Measurements from ENCODE around the gene HSD11B1. TPM values are rescaled to one million over a fixed set of nuclear protein-coding genes. Genes with fewer than 3 reads are reported as not detected.

The HSD11B1 gene
- total RNA-seq, 1 donor from 2014 or later, result 0.36 TPM

DNA sequence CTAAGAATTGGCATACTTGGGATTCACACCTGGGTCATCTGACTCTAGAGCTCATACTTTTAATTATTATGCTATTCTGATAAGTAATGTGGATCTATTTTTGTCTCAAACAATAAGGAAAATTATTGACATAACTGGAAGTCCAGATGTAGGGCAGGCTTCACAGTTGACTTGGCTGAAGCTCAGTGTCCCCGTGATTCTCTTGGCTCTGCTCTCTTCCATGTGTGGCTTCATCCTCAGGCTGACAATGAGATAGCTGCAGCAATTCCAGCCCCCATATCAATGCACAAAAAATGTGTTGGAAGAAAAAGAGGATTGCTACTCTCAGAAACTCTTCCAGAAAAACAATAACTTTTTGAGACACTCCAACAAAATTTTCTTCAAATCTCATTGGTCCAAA lies 23.8 kb downstream of the HSD11B1 start:
- ATAC-seq, result no peak

DNA sequence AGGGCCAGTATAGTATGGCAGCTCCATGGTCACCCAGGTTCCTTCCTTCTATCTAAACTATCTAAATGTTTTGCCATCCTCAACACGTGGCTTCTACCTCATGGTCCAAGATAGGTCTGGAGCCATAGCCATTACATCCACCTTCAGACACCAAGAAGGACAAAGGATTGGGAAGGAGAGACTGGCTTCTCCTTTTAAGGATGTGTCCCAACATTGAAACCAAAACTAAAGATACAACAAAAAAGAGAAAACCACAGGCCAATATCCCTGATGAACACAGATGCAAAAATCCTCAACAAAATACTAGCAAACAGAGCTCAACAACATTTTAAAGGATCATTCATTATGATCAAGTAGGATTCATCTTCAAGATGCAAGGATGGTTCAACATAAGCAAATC lies 24.8 kb downstream of the HSD11B1 start:
- no peak for ATAC-seq

- ATAC-seq, result no peak
Observed at GRCh38 chr1:209732725-209733124, 28.1 kb downstream of the HSD11B1 start.

- no peak for ATAC-seq
Observed at GRCh38 chr1:209733409-209734192, 29.0 kb downstream of the HSD11B1 start.

GRCh38 chr1:209736490-209737117 lies 32.0 kb downstream of the HSD11B1 start:
- no peak for ATAC-seq

GRCh38 chr1:209737118-209737505 lies 32.5 kb downstream of the HSD11B1 start:
- no peak for ATAC-seq

GRCh38 chr1:209738270-209738669 lies 33.6 kb downstream of the HSD11B1 start:
- ATAC-seq, result no peak

- ATAC-seq, result no peak
Observed at GRCh38 chr1:209741193-209741592, 36.5 kb downstream of the HSD11B1 start.

DNA sequence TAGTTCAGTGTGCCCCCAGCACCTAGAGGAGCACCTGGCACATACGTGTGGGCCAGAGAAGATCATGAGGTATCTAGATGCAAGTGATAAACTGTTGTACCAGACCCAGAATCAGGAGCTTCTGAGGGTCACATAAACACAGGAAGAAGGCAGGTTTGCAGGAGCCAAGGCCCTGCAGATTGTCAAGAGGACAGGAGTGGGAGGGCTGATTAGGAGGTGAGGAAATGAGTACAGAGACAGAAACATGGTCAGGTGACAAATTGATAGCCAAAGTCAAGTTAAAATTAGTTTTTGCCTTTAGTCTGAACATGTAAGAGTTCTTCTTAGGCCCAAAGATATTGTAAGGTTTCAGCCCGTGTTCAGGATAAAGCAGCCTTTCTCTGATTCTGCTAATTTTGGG lies 37.2 kb downstream of the HSD11B1 start:
- ATAC-seq, result no peak

GRCh38 chr1:209742409-209743144 lies 37.9 kb downstream of the HSD11B1 start:
- ATAC-seq, result no peak

DNA sequence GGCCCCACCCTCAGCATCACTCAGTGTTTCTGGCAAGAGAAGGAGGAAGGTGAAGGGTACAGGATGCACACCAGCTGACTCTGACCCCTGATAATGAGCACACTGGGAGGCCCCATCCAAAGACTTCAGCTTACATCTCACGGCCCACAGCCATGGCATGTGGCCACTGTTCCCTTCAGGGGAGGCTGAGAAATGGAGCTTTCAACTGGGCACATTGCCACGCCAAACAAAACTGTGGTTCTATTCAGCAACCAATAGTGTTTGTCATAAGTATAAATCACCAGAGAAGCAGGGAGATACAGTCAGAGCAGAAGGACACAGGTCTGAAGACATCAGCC lies 38.5 kb downstream of the HSD11B1 start:
- ATAC-seq, result no peak

GRCh38 chr1:209746451-209747165 lies 42.0 kb downstream of the HSD11B1 start:
- peak; percentile 6 for ATAC-seq

- peak; percentile 100 for ATAC-seq
Observed at GRCh38 chr1:209747580-209748262, 43.1 kb downstream of the HSD11B1 start.

DNA sequence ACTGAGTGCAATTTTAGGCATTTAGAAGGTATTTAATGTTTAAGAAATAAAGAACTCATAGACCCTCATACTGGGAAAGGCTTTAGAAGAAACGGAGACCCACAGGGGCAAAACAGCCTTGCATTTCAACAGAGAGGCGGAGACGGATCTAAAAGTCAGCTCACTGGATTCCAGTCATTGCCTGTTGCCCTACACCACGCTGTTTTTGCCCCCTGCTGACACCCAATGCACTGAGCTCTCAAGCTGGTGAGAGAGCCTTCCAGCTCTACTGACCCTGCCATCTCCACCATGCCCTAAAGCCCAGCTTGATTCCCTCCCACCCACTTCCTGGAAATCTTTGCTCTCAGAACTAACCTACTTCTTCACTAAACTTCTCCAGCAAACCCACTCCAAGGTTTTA lies 44.0 kb downstream of the HSD11B1 start:
- ATAC-seq, result no peak

DNA sequence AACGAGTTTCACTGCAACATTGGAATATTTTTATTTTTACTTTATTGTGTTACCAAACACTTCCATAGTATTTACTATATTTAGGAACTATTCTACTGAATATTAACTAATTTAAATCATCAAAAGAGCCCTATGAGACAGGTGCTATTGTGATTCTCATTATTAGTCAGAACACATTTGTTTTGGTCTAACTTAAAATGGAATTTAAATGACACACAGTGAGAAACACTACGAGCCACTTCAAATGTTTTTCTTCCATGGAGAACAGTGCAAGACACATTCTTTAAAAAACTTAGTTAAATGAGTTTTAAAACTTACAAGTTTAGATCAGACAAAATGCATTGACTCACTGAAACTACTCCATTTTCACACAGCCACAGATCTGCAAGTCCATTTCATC lies 44.6 kb downstream of the HSD11B1 start:
- ATAC-seq, result no peak

DNA sequence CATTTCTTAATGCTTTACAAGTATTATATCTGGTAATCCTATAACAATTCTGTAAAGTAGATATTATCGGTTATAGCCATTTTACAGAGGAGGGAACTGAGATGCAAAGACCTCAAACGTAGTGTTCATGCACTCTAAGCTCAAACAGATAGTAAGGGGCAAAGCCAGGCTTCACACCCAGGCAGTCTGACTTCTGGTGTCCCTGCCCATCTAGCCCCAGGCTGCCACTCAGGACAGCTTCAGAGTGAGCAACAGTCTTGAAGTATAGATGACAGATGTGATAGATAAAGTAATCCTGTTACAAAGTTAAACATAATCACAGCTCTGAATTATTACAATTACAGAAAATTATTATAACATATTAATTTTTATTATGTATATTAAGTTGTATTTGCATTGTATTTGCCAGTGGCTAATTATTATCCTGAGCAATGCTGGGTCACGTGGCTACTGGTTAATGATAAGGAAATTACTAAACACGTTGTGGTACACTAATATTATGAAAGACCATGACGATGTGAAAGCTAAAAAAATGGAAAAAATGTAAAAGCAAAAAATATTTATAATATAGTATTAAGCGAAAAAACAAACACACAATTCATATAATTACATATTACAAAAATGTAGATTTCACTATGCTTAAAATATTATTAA lies 45.2 kb downstream of the HSD11B1 start:
- no peak for ATAC-seq

GRCh38 chr1:209751627-209752231 lies 47.1 kb downstream of the HSD11B1 start:
- no peak for ATAC-seq

DNA sequence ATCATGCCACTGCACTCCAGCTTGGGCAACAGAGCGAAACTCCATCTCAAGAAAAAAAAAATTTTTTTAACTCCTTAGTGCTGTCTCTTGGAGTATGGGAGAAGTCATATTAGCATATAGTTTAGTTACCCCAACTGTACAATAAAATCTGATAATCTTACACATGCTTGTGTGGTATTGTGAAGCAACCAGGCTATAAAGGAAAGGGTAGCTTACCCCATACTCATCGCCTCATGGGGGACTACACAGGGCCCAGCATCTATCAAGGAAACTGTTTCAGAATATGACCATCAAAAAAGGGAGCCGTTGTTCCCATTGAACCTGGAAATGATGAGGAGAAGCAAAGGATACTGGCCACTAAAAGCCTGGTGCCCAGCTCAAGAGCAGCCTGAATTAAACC lies 48.2 kb downstream of the HSD11B1 start:
- no peak for ATAC-seq

DNA sequence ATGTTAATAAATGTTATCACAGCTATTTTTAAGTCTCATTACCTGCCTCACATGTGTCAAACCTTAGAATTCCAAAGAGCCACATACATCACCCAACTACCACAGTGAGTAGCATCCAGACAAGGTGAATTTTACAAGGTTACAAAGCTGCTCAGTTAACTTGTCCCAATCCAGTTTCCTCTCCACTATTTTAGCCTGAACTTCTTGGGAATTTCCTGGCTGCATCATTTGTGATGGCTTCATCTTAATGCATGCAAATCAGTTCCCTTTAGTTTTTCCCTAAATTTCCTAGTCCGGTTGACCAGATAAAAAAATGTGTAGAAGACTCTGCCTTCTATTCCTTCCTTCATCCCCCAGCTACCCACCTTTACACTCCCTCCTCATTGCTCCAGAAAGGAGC lies 50.6 kb downstream of the HSD11B1 start:
- no peak for ATAC-seq

- ATAC-seq, result peak; percentile 70
Observed at GRCh38 chr1:209755926-209756614, 51.4 kb downstream of the HSD11B1 start, which contains the start of gene TRAF3IP3. TRAF3IP3 (plus strand) TSS chr1:209756053; CDS start chr1:209760040, 3,987 bp downstream.
